GM21737 (cell line): Measurements from ENCODE around the gene MRPL4.
"Not testable (repeated sequence)": the region's sequence is repeated elsewhere in the genome, so short reads cannot be mapped to it uniquely, and the experiment has no call there.

Experiments used
- ATAC-seq: cut with Tn5 transposase; IDR thresholded peaks from one replicate; pipeline ENCODE4 v1.9.1; 2021; ENCODE audit warnings: mild to moderate bottlenecking, moderate library complexity; ENCODE audit not compliant: unreplicated experiment

Gene MRPL4

GRCh38 chr19:10260141-10260584 is 8.1 kb downstream of the MRPL4 start:
- no peak for ATAC-seq

GRCh38 chr19:10262771-10263170 is 10.8 kb downstream of the MRPL4 start:
- ATAC-seq = no peak

GRCh38 chr19:10266706-10267105 is 14.7 kb downstream of the MRPL4 start:
- no peak for ATAC-seq

- no peak for ATAC-seq
These were observed 16.1 kb downstream of the MRPL4 start for GRCh38 chr19:10268071-10268470.

GRCh38 chr19:10269333-10270179 is 17.5 kb downstream of the MRPL4 start:
- no peak for ATAC-seq

- no peak for ATAC-seq
These were observed 18.2 kb downstream of the MRPL4 start for GRCh38 chr19:10270180-10270615.

- no peak for ATAC-seq
These were observed 18.8 kb downstream of the MRPL4 start, which contains the start of gene ICAM1 for GRCh38 chr19:10270616-10271394. Gene ICAM1 (plus strand): TSS chr19:10271120. CDS start chr19:10271160, 40 bp downstream.

- ATAC-seq = no peak
These were observed 19.6 kb downstream of the MRPL4 start for GRCh38 chr19:10271543-10272086.

- ATAC-seq = no peak
These were observed 22.6 kb downstream of the MRPL4 start for GRCh38 chr19:10274589-10274988.

- ATAC-seq = no peak
These were observed 26.0 kb downstream of the MRPL4 start for GRCh38 chr19:10277795-10278589.

- no peak for ATAC-seq
These were observed 26.9 kb downstream of the MRPL4 start for GRCh38 chr19:10278935-10279334.

GRCh38 chr19:10279737-10280442 is 27.9 kb downstream of the MRPL4 start:
- no peak for ATAC-seq

GRCh38 chr19:10282043-10282442 is 30.0 kb downstream of the MRPL4 start:
- not testable (repeated sequence) for ATAC-seq

GRCh38 chr19:10283301-10284064 is 31.5 kb downstream of the MRPL4 start:
- no peak for ATAC-seq

- ATAC-seq = no peak
These were observed 32.3 kb downstream of the MRPL4 start for GRCh38 chr19:10284065-10284959.

GRCh38 chr19:10284960-10285278 is 32.9 kb downstream of the MRPL4 start:
- ATAC-seq = no peak

- no peak for ATAC-seq
These were observed 33.4 kb downstream of the MRPL4 start for GRCh38 chr19:10285393-10285792.
